Activated T-cell treated with anti-CD3 and anti-CD28 coated beads for 1 hour (primary cell): ENCODE measurements around the gene BCL2L1.

Experiments used
- DNase-seq: peaks from one replicate; pipeline ENCODE4 v3.0.0-alpha.2; 2020; ENCODE audit warnings: low read depth

The BCL2L1 gene

GRCh38 chr20:31708736-31709534 lies 13.7 kb downstream of the BCL2L1 start:
- no peak for DNase-seq

- no peak for DNase-seq
Measured at GRCh38 chr20:31707994-31708735, 14.5 kb downstream of the BCL2L1 start.

GRCh38 chr20:31707258-31707615 lies 15.4 kb downstream of the BCL2L1 start:
- no peak for DNase-seq

- DNase-seq = no peak
Measured at GRCh38 chr20:31706607-31707257, 15.9 kb downstream of the BCL2L1 start.

GRCh38 chr20:31705598-31706597 lies 16.8 kb downstream of the BCL2L1 start:
- no peak for DNase-seq

- no peak for DNase-seq
Measured at GRCh38 chr20:31705191-31705590, 17.5 kb downstream of the BCL2L1 start.

- no peak for DNase-seq
Measured at GRCh38 chr20:31704225-31705119, 18.2 kb downstream of the BCL2L1 start.

GRCh38 chr20:31701591-31701990 lies 21.1 kb downstream of the BCL2L1 start:
- DNase-seq = no peak

GRCh38 chr20:31700747-31701146 lies 21.9 kb downstream of the BCL2L1 start:
- DNase-seq = no peak

GRCh38 chr20:31699801-31700728 lies 22.6 kb downstream of the BCL2L1 start:
- DNase-seq = no peak

GRCh38 chr20:31698803-31699718 lies 23.6 kb downstream of the BCL2L1 start:
- no peak for DNase-seq

- DNase-seq = no peak
Measured at GRCh38 chr20:31698243-31698802, 24.3 kb downstream of the BCL2L1 start.

- no peak for DNase-seq
Measured at GRCh38 chr20:31695849-31696804, 26.5 kb downstream of the BCL2L1 start.

- DNase-seq = no peak
Measured at GRCh38 chr20:31694842-31695593, 27.6 kb downstream of the BCL2L1 start.

GRCh38 chr20:31693987-31694661 lies 28.5 kb downstream of the BCL2L1 start:
- DNase-seq = no peak

GRCh38 chr20:31693402-31693801 lies 29.3 kb downstream of the BCL2L1 start:
- DNase-seq = no peak
